SU-DHL-6 (cell line): ENCODE data around the gene DARS2.

ENCODE experiments used
- H2AFZ ChIP-seq: fragments of 200-600 bp; sonication (generic); 2 replicates; pipeline ENCODE4 v1.6.1; 2014; ENCODE audit warnings: low read depth, mild to moderate bottlenecking, moderate library complexity, mixed read lengths, antibody characterized with exemption, low read length; ENCODE audit not compliant: severe bottlenecking
- H3F3A ChIP-seq: fragments of 200-600 bp; shearing (Covaris generic); 2 replicates; pipeline ENCODE4 v1.6.0; 2016; ENCODE audit warnings: antibody characterized with exemption, mild to moderate bottlenecking; ENCODE audit not compliant: insufficient read depth
- H3K27ac ChIP-seq: fragments of 200-600 bp; sonication (generic); 2 replicates; pipeline ENCODE4 v1.5.1; 2016; ENCODE audit warnings: low read depth, mild to moderate bottlenecking, low read length, moderate library complexity, mixed read lengths
- H3K27me3 ChIP-seq: fragments of 200-600 bp; sonication (generic), shearing (Covaris generic); 2 replicates; pipeline ENCODE4 v1.6.0; 2014; ENCODE audit warnings: mild to moderate bottlenecking, low read length
- H3K36me3 ChIP-seq: fragments of 200-600 bp; sonication (generic); 2 replicates; pipeline ENCODE4 v1.6.1; 2014; ENCODE audit warnings: mild to moderate bottlenecking, low read length, mixed read lengths
- H3K4me2 ChIP-seq: fragments of 300-600, 200-600 bp; shearing (Covaris generic), sonication (generic); 2 replicates; pipeline ENCODE4 v1.6.0; 2014; ENCODE audit warnings: low read length, low read depth, mild to moderate bottlenecking; ENCODE audit not compliant: poor library complexity, severe bottlenecking
- H3K4me3 ChIP-seq: fragments of 200-600 bp; sonication (generic); 2 replicates; pipeline ENCODE4 v1.5.1; 2014; ENCODE audit warnings: antibody characterized with exemption, low read length, mild to moderate bottlenecking, mixed read lengths; ENCODE audit not compliant: insufficient read depth, poor library complexity, severe bottlenecking
- H3K79me2 ChIP-seq: fragments of 200-600 bp; sonication (generic); 2 replicates; pipeline ENCODE4 v1.6.1; 2014; ENCODE audit warnings: mild to moderate bottlenecking, low read length, moderate library complexity; ENCODE audit not compliant: insufficient read depth
- H3K9ac ChIP-seq: fragments of 200-600 bp; sonication (generic); 2 replicates; pipeline ENCODE4 v1.7.0; 2014; ENCODE audit warnings: mild to moderate bottlenecking, low read length
- H3K9me2 ChIP-seq: fragments of 200-600 bp; sonication (generic); replicated peaks from 2 replicates; pipeline ENCODE4 v1.6.1; 2014; ENCODE audit warnings: low read length; ENCODE audit not compliant: insufficient read depth
- H3K9me3 ChIP-seq: fragments of 200-600 bp; sonication (generic); 2 replicates; pipeline ENCODE4 v1.6.1; 2014; ENCODE audit warnings: low read length, mixed read lengths; ENCODE audit not compliant: insufficient read depth
- H4K20me1 ChIP-seq: fragments of 200-600 bp; sonication (generic); 2 replicates; pipeline ENCODE4 v1.6.1; 2014; ENCODE audit warnings: low read depth, mild to moderate bottlenecking, antibody characterized with exemption, low read length, moderate library complexity, mixed read lengths
- EZH2phosphoT487 ChIP-seq: fragments of 200-600 bp; sonication (generic), shearing (Covaris generic); conservative IDR thresholded peaks from 2 replicates; pipeline ENCODE4 v1.6.1; 2018; ENCODE audit warnings: mild to moderate bottlenecking, antibody characterized with exemption, low read length, moderate library complexity, mixed read lengths
- TF ChIP-seq, protein P1 (sequence below): fragments of 200-600 bp; sonication (generic); IDR thresholded peaks from one replicate; pipeline ENCODE4 v1.5.1; 2017; ENCODE audit warnings: antibody characterized with exemption, mild to moderate bottlenecking, low read length, moderate library complexity; ENCODE audit not compliant: insufficient read depth, poor library complexity, severe bottlenecking

Gene DARS2

GRCh38 chr1:173887627-173888026 lies 63.2 kb downstream of the DARS2 start:
- Histone ChIP-seq H4K20me1 (no peaks in the 10 kb centered on the region), H3K9me3 (no peaks in the 10 kb centered on the region), H3K36me3 (no peaks in the 10 kb centered on the region; the same call in 1 of the 2 replicates), H3K9ac (no peak overlapping the region), H3K4me3 (no peak overlapping the region), H3K9me2 (no peaks in the 10 kb centered on the region), H3K79me2 (no peaks in the 10 kb centered on the region; the same call in 1 of the 2 replicates), H3K4me2 (no peak overlapping the region), H3K27me3 (no peaks in the 10 kb centered on the region), H2AFZ (no peak overlapping the region), H3K27ac (no peak overlapping the region), H3F3A (no peaks in the 10 kb centered on the region)
- TF ChIP-seq EZH2phosphoT487 = no peak
- TF ChIP-seq, protein P1, sequence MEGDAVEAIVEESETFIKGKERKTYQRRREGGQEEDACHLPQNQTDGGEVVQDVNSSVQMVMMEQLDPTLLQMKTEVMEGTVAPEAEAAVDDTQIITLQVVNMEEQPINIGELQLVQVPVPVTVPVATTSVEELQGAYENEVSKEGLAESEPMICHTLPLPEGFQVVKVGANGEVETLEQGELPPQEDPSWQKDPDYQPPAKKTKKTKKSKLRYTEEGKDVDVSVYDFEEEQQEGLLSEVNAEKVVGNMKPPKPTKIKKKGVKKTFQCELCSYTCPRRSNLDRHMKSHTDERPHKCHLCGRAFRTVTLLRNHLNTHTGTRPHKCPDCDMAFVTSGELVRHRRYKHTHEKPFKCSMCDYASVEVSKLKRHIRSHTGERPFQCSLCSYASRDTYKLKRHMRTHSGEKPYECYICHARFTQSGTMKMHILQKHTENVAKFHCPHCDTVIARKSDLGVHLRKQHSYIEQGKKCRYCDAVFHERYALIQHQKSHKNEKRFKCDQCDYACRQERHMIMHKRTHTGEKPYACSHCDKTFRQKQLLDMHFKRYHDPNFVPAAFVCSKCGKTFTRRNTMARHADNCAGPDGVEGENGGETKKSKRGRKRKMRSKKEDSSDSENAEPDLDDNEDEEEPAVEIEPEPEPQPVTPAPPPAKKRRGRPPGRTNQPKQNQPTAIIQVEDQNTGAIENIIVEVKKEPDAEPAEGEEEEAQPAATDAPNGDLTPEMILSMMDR = no peak

- Histone ChIP-seq H3F3A (no peaks in the 10 kb centered on the region), H2AFZ (no peak overlapping the region), H3K27me3 (no peaks in the 10 kb centered on the region), H3K36me3 (no peaks in the 10 kb centered on the region; the same call in 1 of the 2 replicates), H3K79me2 (no peaks in the 10 kb centered on the region; the same call in 1 of the 2 replicates), H3K27ac (no peak overlapping the region), H3K4me2 (no peak overlapping the region), H3K9me2 (no peaks in the 10 kb centered on the region), H3K9ac (no peak overlapping the region), H4K20me1 (no peaks in the 10 kb centered on the region), H3K4me3 (no peak overlapping the region), H3K9me3 (no peaks in the 10 kb centered on the region)
- no peak for TF ChIP-seq EZH2phosphoT487
These were observed 64.3 kb downstream of the DARS2 start for GRCh38 chr1:173888749-173889148.

- H4K20me1 ChIP-seq = no peaks in the 10 kb centered on the region
- no peaks in the 10 kb centered on the region for H3F3A ChIP-seq
- no peaks in the 10 kb centered on the region for H3K9me3 ChIP-seq
- H3K27me3 ChIP-seq = no peaks in the 10 kb centered on the region
- H3K9ac ChIP-seq = no peak overlapping the region
- no peaks in the 10 kb centered on the region for H3K9me2 ChIP-seq
- no peak for TF ChIP-seq EZH2phosphoT487
- TF ChIP-seq, protein P1 = no peak
- H3K4me3 ChIP-seq = no peak overlapping the region
- no peaks in the 10 kb centered on the region for H3K79me2 ChIP-seq
- no peak overlapping the region for H3K4me2 ChIP-seq
- H3K27ac ChIP-seq = no peak overlapping the region
- no peak overlapping the region for H2AFZ ChIP-seq
- H3K36me3 ChIP-seq = no peaks in the 10 kb centered on the region; the same call in 1 of the 2 replicates
These were observed 65.4 kb downstream of the DARS2 start for GRCh38 chr1:173889885-173890284.

GRCh38 chr1:173893611-173894010 lies 69.1 kb downstream of the DARS2 start:
- no peaks in the 10 kb centered on the region for H3K79me2 ChIP-seq
- H3K4me2 ChIP-seq = no peak overlapping the region
- no peak overlapping the region for H3K27ac ChIP-seq
- H4K20me1 ChIP-seq = no peaks in the 10 kb centered on the region
- H3K9me2 ChIP-seq = no peaks in the 10 kb centered on the region
- no peak for TF ChIP-seq EZH2phosphoT487
- TF ChIP-seq, protein P1 = no peak
- no peaks in the 10 kb centered on the region for H3F3A ChIP-seq
- H3K4me3 ChIP-seq = no peak overlapping the region
- H3K36me3 ChIP-seq = no peaks in the 10 kb centered on the region
- no peaks in the 10 kb centered on the region for H3K9me3 ChIP-seq
- no peak overlapping the region for H2AFZ ChIP-seq
- H3K9ac ChIP-seq = no peak overlapping the region
- H3K27me3 ChIP-seq = no peaks in the 10 kb centered on the region
